Fibroblast of villous mesenchyme (primary cell): ENCODE measurements around the gene PPIL1. TPM values are rescaled to one million over a fixed set of nuclear protein-coding genes. Genes with fewer than 3 reads are reported as not detected.

ENCODE experiments used
- DNase-seq: peaks from one replicate; pipeline ENCODE4 v3.0.0-alpha.2; 2010; ENCODE audit warnings: low read depth
- H3K4me3 ChIP-seq: 2 replicates; pipeline ENCODE4 v1.5.1; 2011; ENCODE audit warnings: low read depth, mild to moderate bottlenecking, low read length
- total RNA-seq: library from RNA; depleted of rRNA; stranded (reverse); fragments of >200 nt; gene quantifications from 2 replicates; pipeline ENCODE4 v1.2.3, GENCODE V29; 2012
- TF ChIP-seq, protein P1 (sequence below): IDR thresholded peaks from 2 replicates; pipeline ENCODE4 v1.5.1; 2012; ENCODE audit warnings: low read depth, mild to moderate bottlenecking, low read length; ENCODE audit not compliant: insufficient read depth

The PPIL1 gene
- total RNA-seq, 1 donor = 55.3 TPM

DNA sequence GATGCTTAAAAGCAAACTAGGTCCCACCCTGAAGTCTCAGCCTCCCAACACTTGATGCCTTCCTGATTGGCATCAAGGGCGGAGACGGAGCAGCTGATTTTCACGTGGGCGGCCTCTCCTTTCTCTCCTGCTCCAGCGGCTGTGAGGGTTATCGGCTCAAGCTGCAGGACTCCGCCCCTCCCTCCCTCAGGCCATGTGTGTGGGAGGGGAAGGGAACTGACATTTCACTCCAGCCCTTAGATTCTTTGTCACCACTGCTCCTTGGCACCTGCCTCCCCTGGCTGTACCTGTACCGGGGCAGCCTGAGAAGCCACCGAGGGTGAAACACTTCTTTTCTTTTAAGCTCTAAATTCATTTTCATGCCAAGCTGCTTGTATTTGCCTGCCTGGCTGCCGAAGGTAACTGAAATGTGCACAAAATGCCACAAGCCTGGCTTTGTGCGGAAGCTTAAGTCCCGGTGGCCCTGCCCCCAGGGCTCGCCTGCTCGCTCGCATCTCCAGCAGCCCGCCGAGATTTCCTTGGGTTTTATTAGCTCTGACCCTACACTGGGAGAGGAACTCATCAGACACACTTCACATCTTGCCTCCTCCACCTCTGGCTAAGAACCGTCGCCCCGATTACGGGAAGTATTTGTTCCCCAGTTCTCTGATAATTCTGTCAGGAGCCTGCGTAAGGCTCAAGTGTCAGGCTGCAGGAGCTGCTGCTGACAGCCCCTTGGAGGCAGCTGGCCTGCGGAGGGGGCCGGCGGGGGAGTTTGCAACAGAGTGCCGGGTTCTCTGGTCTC lies 25.8 kb downstream of the PPIL1 start:
- no peak overlapping the region for H3K4me3 ChIP-seq
- TF ChIP-seq, protein P1, sequence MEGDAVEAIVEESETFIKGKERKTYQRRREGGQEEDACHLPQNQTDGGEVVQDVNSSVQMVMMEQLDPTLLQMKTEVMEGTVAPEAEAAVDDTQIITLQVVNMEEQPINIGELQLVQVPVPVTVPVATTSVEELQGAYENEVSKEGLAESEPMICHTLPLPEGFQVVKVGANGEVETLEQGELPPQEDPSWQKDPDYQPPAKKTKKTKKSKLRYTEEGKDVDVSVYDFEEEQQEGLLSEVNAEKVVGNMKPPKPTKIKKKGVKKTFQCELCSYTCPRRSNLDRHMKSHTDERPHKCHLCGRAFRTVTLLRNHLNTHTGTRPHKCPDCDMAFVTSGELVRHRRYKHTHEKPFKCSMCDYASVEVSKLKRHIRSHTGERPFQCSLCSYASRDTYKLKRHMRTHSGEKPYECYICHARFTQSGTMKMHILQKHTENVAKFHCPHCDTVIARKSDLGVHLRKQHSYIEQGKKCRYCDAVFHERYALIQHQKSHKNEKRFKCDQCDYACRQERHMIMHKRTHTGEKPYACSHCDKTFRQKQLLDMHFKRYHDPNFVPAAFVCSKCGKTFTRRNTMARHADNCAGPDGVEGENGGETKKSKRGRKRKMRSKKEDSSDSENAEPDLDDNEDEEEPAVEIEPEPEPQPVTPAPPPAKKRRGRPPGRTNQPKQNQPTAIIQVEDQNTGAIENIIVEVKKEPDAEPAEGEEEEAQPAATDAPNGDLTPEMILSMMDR = no peak
- DNase-seq = peak; percentile 20

DNA sequence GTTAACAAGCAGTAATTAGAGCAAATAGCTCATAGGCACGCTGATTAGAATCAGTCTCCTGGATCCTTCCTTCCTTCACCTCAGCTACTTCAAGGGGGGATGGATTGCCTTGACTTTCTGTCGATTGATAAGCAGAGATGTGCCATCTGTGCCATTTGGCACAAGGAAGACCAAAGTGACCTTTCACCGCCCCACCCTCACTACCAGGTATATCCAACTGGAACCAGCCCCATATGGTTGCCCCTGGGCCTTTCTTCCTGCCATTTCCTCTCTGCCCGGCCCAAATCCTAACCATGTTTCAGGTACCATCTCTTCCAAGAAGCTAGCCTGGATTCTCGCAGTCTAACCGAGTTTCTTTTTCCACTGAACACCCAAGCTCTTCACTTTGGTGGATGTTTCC lies 26.6 kb downstream of the PPIL1 start:
- H3K4me3 ChIP-seq = no peak overlapping the region
- TF ChIP-seq, protein P1 = no peak
- DNase-seq = no peak

DNA sequence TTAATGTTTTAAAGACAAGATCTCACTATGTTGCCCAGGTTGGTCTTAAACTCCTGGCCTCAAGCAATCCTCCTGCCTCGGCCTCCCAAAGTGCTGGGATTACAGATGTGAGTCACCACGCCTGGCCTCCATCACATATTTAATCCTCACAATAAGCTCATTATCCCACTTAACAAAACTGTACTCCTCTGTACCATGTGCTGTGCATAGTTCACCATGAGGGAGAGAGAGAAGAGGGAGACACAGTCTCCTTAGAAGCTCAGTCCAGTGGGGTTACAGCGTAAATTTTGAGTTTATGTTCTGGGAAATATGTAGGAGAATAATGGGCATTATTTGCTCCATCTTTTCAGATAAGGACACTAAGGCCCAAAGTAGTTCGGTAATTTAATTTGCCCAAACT lies 27.5 kb downstream of the PPIL1 start:
- DNase-seq = no peak
- TF ChIP-seq, protein P1 = no peak
- no peak overlapping the region for H3K4me3 ChIP-seq

DNA sequence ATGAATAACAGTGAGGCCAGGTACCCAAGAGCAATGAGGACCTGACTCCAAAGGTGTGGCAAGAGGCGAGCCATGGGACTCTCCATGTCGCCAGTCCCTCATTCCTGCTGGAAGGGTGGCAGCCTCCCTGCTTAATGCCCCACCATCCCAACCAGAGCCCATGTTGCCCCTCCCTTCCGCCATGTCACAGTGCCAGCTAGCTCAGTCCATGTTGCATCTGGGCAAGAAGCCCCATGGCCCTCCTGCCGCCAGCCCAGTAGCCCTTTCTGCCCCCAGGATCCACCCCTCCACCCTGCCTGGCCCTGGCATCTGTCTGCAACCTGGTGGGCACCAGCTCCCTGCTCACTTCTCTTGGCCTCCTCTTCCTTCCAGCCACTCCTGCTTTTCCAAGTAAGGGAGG lies 29.4 kb downstream of the PPIL1 start:
- no peak for DNase-seq
- TF ChIP-seq, protein P1 = no peak
- H3K4me3 ChIP-seq = no peak overlapping the region

DNA sequence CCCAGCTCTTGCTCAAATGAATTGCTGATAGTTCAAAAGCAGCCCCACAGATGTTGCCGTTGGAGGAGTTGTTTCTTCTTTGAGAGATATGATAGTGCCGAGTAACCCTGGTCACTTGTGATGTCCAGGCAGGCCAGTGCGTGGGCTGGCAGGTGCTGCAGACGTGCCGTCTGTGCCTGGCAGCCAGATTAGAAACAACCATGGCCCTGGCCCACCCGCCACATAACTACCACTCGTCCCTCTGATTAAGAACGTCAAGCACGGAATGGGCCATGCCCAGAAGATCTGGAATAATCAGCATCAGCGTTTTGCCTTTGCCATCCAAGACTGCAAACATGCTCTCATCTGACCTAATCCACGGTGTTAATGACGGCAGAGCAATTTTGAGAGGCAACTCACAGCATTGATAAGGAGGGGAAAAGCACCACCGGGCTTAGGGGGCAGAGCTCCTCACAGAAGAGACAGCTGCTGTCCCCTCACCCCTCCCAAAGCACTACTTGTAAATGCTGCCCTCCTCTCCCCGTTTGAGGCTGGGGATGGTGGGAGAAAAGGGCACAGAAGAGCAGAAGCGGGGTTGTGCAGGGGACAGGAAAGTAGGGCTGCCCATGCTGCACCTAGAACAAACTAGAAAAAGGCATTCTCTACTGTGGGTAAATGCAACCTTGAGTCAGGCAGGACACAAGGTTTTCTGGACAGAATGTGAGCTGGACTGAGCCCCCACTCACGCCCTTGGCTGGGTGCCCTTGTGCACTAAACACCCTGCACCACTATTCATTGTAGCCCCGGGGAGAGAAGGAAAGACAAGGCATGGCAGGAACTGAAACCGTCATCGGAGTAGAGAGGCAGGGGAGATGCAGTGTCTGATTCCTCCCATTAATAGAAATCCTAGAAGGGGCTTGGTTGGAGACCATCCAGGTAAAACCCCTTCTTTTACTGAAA lies 30.1 kb downstream of the PPIL1 start:
- TF ChIP-seq, protein P1 = no peak
- no peak for DNase-seq
- H3K4me3 ChIP-seq = no peak overlapping the region

DNA sequence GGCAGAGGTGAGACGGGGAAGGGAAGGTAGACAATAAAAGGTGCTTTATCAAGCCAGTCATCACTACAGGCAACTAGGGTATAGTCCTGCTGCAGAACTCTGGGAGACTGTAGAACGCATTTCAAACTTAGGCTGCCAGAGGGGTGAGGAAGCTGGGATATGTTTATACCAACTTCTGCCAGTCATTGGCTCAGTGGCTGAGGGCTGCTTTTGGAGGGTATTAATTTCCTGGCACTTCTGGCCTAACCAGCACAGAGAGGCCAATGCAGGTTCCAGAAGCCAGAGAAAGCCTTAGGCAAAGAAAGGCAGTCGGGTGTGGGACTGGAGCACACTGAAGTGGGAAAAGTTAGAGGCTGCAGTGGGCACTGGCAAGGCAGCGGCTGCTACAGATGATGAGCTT lies 31.4 kb downstream of the PPIL1 start:
- TF ChIP-seq, protein P1 = no peak
- H3K4me3 ChIP-seq = no peak overlapping the region
- DNase-seq = no peak
